Embryonic facial prominence (tissue), 1 donor: ENCODE data around the gene ANKRD13A.
"Not testable (repeated sequence)": the region's sequence is repeated elsewhere in the genome, so short reads cannot be mapped to it uniquely, and the experiment has no call there.

Experiments
- DNase-seq: peaks from one replicate; pipeline ENCODE4 v3.0.0-alpha.2; 2016; ENCODE audit errors: extremely low spot score

The ANKRD13A gene

DNA sequence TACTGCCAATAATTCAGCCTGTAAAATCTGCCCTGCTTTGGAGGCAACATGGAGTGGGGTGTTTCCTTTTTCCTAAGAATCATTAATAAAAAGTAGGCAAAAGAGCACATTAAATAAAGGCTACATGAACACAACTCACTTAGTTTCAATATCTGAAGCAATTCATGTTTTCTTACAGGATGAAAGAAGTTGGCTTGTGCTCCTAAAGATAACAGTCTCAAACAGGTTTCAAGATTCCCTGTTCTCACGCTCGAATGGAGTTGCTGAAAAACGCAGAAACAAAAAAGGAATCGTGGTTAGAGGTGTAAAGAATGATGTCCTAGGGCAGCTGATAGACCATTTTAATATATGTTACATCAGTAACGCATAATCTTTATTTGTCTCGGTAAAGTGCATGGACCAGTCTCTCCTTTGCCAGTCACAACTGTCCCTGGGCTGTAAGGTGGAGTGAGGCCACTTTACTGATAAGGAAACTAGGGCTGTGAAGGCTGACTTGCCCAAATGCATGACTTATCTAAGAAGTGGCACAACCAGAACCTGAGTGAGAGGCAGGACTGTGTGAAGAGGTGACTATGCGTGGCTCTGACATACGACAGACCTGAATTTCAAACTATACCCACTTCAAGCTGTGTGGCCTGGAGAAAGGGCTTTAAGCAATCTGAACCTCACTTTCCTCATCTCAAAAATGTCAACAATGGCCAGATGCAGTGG is 15.6 kb upstream of the ANKRD13A start:
- no peak for DNase-seq

DNA sequence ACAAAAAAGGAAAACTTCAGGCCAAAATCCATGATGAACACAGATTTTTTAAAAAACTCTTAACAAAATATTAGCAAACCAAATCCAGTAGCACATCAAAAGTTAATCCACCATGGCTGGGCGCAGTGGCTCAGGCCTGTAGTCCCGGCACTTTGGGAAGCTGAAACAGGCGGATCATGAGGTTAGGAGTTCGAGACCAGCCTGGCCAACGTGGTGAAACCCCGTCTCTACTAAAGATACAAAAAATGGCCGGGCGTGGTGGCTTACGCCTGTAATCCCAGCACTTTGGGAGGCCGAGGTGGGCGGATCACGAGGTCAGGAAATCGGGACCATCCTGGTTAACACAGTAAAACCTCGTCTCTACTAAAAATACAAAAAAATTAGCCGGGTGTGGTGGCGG is 13.0 kb upstream of the ANKRD13A start:
- not testable (repeated sequence) for DNase-seq

DNA sequence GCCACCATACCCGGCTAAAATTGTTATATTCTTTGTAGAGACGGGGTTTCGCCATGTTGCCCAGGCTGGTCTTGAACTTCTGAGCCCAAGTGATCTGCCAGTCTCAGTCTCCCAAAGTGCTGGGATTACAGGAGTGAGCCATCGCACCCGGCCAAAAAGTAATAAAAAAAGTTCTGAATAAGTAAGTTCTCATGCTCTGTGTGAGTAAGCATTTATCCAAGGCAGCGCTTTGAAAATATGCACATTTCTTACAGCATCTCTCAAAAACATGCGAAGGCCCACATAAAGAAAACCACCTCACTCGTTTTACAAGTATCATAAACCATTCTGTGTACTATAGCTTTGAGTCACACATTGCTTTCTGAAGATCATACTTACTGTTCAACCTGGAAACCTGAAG is 11.6 kb upstream of the ANKRD13A start:
- no peak for DNase-seq

DNA sequence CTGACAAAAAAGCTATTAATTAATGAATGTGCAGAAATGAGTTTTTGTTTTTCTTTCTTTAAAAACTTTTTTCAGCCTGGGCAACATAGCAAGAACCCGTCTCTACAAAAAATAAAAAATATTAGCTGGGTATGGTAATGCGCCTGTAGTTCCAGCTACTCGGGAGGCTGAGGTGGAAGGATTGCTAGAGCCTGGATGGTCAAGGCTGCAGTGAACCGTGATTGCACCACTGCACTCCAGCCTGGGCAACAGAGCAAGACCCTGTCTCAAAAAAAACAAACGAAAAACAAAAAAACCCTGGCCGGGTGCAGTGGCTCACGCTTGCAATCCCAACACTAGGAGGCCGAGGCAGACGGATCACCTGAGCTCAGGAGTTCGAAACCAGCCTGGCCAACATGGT is 11.0 kb upstream of the ANKRD13A start:
- no peak for DNase-seq

DNA sequence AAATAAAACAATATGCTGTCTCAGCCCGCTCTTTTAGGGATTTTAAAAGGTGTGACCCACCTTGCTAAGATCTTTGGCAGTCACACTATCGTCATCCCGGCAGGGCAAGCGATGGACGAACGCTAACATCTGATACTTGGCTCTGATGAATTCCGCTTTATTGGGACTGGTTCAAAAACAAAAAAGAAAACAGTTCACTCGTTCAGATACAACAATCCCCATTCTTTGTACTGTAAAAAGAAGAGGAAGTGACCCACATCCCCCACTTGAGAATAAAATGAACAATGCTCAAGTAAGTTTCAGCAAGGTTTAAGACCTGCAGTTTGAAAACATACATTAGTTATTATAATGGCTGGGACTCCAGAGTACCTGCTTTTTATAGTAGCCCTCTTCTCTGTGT is 10.3 kb upstream of the ANKRD13A start:
- DNase-seq: no peak

DNA sequence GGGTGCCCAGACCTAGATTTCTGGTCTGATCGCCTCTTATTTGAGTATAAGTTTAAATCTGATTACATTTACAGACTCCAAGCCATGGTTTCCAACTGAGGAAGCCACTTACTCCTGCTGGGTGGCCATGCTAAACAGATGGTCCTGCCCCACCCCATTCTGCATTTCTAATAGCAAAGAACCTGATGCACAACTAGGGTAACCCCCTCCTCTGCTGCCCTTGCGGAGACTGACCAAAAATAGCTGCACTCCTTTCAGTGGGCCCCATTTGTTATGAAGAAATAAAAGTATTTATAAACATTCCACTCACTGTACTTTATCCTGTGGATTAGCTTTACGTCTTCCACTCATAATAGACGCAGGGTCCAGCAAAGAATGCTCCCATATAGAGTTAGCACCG is 9.8 kb upstream of the ANKRD13A start:
- no peak for DNase-seq

DNA sequence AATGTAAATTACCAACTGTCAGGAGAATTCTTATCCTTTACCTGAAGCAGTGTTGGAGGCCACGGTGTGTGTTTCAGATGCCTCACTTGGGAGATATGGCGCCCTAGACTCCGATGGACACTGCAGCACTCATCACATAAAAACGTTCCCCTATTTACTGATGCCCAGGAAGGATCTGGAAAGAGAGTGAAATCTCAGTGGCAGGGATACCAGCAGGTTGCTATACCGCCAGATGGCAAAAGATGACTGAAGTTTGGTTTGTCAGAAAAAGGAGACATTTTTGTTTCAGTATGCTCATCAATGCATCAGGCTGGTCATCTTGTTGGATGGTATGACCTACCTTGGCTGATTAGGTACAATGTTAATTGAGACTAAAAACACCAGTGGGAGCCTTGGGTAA is 7.6 kb upstream of the ANKRD13A start:
- DNase-seq: no peak

DNA sequence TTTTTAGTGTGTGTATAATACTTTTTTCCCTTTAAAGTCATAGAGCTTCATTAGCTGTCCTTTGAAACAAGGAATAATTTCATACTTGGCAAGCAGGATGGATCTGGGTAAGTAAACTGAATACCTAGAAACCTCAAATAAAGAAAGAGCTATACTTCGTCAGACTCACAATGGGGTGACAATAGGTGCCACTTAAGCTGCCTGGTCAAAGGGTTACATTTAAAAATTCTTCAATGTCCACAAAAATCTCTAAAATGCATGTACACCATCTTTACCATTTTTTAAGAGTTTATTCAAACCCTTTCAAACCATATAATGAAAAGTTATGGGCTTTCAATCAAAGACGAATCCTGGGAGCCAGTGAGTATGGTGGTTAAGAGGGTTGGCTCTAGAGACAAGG is 6.1 kb upstream of the ANKRD13A start:
- no peak for DNase-seq

DNA sequence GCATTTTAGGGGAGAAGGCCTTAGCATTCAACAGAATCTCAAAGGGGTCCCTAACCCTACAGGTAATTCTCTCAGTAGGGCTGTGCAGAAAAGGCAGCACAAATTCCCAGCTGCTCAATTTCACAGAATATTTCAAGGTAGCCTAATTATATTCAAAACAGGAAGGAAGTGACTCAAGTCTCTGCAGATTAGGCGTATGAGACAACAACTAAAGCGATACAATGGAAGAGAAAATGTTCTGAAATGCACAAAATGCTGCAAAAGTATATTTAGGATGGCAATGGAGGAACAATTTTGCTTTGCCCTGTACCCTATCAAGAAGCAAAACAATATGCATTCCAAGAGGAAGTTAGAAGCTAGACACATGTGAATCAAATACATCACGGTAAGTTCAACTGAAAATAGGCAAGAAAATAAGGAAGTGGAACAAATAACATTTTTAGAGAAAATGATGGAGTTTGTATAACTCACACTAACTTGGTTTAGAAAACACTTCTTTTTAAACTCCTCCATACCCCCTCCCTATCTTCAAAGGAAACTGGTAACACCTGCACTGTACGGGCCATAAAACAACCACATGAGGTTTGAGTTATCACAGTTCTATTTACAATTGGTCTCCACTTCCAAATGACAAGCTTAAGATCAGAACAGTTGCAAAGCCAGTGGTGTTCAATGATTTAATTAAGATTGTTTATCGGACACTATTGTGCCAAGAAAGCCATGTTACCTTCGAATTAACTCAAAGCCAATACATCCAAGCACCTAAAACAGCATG is 4.6 kb upstream of the ANKRD13A start:
- no peak for DNase-seq

DNA sequence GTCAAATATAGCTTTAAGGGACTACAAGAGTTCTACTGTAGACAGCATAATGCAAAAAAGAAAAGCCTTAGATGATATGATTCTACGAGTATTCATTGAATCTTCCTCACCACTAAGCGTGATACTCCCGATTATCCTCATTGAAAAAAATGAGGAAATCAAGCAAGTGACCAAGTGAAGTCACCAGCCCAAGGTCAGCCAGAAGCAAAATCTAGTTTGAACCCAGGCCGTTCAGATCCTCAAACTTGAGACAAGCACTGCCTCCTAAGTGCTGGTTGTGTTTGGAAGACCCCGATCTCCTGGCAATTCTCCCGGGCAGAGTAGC is 3.9 kb upstream of the ANKRD13A start:
- no peak for DNase-seq

DNA sequence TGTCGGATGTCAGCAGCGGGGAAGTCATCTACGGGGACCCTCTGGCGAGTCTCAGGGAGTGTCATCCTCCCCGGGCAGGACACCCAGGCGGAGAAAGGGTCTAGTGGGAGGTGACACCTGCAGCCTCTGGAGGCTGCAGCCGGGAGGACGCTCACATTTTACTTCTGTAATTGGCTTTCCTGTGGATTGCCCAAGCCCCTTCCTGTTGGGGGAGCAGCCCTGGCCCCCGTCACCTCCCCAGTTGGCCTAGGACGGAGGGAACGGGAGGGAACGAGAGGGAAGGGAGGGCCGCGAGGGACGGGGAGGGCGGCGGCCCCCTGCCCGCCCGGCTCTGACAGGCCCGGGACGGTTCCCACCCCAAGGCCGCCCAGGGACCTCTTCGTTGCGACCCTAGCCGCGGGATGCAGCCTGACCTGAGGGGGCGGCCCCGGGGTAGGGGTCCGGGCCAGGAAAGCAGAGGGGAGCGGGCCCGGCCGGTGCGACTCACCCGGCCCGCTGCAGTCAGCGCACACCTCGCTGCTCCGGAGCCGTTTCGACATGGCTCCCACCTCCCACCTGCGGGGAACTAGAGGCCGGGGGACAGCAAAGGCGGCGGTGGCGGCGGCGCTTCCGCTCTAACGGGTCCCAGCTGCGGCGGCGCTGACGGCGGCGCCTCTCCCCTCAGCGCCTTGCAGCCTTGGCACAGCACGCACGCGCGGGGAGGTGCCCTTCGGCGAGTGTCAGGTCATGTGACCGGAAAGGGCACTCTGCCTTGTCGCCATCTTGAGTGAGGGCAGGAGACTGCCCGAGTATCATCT is 3.3 kb upstream of the ANKRD13A start, which contains the start of gene GIT2:
Gene GIT2, minus strand, starts transcription at position 683 of the 797 bp plus-strand sequence. Its CDS starts 144 bp downstream, at position 539.
- peak; percentile 64 for DNase-seq

DNA sequence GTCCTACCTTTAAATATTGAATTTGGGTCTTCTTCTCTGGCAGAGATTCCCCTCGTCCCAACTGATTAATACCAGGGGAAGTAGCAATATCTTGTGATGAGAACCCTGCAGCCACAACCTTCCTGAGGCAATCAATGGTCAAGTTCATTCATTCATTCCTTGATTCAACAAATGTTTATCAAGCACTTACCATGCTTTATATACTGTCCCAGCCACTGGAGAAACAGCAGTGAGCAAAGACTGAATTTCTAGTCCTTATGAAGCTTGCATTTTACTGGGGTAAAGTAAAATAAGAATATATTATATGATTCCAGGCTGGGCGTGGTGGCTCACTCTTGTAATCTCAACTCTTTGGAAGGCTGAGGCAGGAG is 2.8 kb upstream of the ANKRD13A start:
- DNase-seq: no peak

DNA sequence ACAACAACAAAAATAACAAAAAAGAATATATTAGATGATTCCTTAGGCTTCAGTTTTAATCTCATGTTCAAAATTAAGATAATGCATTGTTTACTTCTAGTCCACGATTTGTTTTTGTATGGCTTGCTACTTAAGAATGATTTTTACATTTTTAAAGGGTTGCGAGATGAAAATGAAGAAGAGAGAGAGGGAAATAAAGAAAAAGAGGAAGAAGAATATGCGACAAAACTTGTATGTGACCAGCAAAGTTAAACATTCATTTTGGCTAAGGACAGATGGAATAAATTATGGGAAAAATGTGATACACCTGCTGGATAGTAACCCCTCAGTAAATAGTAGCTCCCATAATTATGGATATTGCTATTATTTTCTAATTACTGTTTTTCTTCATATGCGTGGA is 1.8 kb upstream of the ANKRD13A start:
- no peak for DNase-seq

DNA sequence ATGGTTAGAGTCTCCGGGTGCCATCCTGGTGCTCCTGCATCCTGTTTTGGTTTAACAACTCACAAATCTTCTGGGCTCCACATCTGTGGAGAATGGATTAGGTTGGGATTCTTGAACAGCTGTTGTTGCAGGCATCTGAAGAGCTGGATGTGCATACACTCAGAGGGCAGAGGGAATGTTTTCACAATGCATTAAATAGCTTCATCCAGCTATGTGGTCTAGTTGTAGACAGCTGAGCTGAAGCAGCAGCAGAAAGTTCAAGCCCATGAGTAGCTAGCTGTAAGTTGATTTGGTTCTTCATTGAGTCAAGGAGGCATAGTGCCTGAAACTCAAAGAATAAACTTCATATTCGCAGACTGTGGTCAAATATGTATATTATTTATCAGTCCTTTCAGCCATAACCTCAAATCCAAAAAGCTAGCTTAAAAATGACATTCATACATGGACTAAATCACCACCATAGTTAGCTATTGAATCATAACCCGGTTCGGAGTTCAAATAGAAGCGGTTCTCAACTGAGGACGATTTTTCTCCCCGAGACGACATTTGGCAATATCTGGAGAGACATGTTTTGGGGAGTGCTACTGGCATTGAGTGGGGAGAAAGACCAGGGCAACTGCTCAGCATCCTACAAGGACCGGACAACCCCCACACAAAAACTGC is 858 bp upstream of the ANKRD13A start:
- DNase-seq: no peak

DNA sequence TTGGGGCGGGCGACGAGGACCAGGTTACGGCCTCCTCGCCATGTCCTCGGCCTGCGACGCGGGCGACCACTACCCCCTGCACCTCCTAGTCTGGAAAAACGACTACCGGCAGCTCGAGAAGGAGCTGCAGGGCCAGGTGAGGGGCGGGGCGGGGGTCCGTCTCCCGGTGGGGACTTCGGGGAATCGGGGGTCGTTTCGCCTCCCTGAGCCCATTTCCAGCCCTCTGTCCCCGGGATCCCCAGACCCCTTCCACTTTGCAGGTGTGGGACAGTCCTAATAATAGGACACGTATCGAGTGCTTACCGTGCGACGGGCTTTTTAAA is 380 bp downstream of the ANKRD13A start:
- DNase-seq: no peak

DNA sequence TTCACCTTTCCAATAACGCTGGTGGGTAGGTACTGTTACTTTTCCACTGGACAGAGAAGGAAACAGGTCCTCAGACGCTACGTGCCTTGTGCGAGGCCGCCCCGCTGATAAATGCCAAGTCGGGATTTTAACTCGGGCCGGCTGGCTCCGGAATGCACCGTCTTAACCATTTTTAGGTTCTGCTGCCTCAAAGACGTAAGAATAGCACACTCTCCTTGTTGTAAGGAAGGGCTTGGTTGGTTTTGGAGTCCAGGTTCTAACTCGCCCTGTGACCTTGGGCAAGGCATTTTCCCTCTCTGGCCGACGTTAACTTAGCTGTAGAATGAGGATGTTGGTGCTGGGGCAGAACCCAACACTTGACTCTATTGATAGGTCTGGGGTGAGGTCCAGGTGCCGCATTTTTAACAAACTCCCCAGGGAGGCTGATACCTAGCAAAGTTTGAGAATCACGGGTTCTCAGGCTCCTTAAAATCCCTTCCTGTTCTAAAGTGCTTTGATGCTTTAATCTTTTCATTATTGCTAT is 814 bp downstream of the ANKRD13A start:
- no peak for DNase-seq

DNA sequence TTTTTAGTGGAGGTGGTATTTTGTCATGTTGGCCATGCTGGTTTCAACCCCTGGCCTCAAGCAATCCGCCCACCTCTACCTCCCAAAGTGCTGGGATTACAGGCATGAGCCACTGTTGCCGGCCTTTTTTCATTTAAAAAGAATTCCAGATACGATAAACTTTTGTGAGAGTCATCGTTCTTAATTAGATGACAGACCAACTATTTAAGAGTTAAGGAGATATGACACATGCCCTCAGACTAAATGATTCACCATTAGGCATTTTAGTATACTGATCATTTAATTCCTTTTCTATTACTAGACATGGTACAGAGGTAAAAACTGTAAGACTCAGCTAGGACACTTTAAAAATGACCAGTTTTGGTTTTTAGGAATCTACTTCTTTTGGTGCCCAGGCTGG is 2.4 kb downstream of the ANKRD13A start:
- DNase-seq: no peak

DNA sequence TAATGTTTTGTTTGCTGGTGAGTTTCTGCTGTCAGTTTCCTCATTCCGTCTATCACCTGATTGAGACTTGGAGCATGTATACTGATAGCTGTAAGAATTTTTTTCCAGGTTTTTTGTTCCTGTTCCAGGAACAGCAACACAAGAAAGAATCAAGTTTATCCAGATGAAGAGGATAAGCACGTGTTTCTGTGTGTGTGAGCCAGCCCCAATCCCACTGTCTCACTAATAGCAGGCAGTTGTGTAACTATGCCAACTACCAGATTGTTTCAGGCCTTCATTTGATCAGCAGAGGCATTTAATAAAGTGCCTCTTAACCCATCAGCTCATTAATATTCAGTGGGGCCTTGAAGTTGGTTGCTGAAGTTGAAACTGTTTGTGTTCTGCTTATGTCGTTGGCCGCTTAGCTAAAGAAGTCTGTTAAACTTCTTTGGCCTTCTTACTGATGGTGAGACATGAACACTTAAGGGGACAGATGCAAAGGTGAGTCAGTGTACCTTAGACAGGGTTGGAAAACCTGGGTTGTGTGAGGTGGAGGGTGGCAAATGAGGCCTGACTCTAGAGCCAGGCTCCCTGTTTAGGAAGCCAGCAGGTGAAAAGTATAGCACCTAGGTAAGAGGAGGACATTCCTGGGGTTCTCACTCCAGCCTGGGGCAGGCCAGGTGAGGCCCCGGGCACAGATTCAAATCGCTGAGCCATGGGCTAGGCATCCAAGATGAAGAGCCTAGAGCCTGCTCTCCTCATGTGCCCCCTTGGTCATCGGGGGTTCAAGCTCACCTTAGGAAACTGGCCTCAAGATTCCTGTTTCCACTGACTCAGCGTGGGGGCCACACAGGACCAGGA is 3.7 kb downstream of the ANKRD13A start:
- DNase-seq: no peak

DNA sequence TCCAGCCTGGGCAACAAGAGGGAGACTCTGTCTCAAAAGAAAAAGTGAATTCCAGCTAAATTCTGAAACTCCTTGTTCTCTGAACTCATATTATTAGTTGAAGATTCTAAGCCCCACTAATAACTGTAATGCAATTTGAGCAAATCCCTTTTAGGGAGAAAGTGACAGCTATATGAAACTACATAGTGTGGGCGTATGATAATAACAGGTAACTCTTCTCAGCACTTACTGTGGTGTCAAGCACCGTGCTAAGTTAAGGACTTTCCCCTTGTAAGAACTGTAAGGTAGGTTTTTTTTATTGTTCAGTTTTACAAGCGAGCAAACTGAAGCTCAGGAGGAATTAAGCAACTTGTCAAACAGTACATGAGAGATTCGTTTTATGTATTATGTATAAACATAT is 5.4 kb downstream of the ANKRD13A start:
- DNase-seq: no peak

DNA sequence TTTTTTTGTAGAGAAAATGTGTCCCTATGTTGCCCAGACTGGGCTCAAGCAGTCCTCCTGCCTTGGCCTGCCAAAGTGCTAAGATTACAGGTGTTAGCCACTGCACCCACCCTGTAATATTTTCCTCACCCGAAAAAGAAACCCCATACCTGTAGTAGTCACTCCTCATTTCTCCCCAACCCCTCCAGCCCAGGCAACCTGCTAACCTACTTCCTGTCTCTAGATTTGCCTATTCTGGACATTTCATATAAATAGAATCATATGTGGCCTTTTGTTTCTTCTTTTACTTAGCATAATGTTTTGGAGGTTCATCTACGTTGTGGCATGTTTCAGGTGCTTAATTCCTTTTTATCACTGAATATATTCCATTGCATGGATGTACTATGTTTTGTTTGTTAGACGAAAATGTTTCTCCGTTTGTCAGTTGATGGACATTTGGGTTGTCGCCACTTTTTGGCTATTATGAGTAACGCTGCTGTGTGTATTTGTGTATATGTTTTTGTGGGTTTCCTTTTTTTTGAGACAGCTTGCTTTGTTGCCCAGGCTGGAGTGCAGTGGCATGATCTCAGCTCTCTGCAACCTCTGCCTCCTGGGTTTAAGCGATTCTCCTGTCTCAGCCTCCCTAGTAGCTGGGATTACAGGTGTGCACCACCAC is 6.2 kb downstream of the ANKRD13A start:
- no peak for DNase-seq

DNA sequence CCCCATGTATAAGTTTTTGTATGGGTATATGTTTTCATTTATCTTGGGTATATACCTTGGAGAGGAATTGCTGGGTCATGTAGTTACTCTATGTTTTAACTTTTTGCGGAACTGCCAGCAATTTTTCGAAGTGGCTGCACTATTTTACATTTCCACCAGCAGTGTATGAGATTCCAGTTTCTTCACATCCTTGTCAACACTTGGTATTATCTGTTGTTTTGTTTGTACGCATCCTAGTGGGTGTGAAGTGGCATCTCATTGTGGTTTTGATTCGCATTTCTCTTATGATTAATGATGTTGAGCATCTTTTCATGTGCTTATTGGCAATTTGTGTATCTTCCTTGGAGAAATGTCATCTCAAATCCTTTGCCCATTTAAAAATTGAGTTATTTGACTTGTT is 6.9 kb downstream of the ANKRD13A start:
- DNase-seq: no peak
